HT1080 (cell line): ENCODE results near the gene CATSPERE. TPM values are rescaled to one million over a fixed set of nuclear protein-coding genes. Genes with fewer than 3 reads are reported as not detected.

Experiments
- DNase-seq: peaks from one replicate; pipeline ENCODE4 v3.0.0-alpha.2; 2015; ENCODE audit warnings: low read depth
- polyA plus RNA-seq, 2 experiments: library from polyadenylated mRNA; depleted of rRNA; stranded (reverse); fragments of >200 nt; gene quantifications; 2 replicates each; pipeline ENCODE4 v1.2.3, GENCODE V29; 2015
- total RNA-seq: library from RNA; depleted of rRNA; stranded (reverse); fragments of >200 nt; shearing (Covaris generic); gene quantifications from 2 replicates; pipeline ENCODE4 v1.2.3, GENCODE V29; 2014; rRNA removed

The CATSPERE gene, protein sequence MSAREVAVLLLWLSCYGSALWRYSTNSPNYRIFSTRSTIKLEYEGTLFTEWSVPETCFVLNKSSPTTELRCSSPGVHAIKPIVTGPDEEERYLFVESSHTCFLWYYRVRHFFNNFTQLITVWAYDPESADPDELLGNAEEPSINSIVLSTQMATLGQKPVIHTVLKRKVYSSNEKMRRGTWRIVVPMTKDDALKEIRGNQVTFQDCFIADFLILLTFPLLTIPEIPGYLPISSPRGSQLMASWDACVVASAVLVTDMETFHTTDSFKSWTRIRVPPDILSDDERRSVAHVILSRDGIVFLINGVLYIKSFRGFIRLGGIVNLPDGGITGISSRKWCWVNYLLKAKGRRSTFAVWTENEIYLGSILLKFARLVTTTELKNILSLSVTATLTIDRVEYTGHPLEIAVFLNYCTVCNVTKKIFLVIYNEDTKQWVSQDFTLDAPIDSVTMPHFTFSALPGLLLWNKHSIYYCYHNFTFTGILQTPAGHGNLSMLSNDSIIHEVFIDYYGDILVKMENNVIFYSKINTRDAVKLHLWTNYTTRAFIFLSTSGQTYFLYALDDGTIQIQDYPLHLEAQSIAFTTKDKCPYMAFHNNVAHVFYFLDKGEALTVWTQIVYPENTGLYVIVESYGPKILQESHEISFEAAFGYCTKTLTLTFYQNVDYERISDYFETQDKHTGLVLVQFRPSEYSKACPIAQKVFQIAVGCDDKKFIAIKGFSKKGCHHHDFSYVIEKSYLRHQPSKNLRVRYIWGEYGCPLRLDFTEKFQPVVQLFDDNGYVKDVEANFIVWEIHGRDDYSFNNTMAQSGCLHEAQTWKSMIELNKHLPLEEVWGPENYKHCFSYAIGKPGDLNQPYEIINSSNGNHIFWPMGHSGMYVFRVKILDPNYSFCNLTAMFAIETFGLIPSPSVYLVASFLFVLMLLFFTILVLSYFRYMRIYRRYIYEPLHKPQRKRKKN
- total RNA-seq: 0.10 TPM in 1 of 2 replicates, not detected in the other
- polyA plus RNA-seq (2015; cell fraction: cytosol; rRNA removed): not detected in 2 replicates
- 0.15 TPM in 1 of 2 replicates, not detected in the other for polyA plus RNA-seq (2015; cell fraction: nucleus; rRNA removed)

DNA sequence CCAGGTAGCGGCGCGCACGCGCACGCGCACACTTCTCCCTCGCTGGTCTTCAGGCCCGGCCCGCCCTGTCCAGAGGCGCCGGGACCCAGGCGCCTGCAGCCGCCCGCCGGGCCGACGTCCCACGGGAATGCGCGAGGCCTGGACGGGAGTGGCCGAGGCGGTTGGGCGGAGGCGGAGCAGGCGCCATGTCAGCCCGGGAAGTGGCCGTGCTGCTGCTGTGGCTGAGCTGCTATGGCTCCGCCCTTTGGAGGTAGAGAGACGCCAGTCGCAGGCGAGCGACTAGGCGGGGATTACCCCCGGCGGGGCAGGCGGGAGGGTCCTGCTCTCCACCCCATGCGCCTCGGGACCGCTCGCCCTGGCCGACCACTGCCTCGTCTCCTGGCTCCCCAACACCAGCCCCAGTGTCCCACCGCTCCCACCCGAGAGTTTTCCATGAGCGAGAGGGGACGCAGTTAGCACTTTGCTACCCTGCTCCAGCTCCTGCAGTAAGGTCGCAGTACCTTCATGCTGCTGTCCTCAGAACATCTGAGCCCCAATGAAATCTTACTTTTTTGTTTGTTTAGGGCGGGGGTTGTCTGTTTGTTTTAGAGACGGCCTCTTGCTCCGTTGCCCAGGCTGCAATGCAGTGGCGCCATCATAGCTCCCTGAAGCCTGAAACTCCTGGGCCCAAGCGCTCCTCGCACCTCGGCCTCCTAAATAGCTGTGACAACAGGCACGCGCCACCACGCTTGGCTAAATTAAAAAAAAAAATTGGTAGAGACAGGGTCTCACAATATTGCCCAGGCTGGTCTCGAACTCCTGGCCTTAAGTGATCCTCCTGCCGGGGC, at the start of gene CATSPERE:
CATSPERE (plus strand) TSS at position 29 of the 827 bp plus-strand sequence; CDS start at position 186, 157 bp downstream.
- DNase-seq: no peak

- DNase-seq: no peak
Observed at GRCh38 chr1:244412176-244412575, 48.9 kb upstream of the CATSPERE start.

GRCh38 chr1:244413736-244414135, 47.3 kb upstream of the CATSPERE start:
- no peak for DNase-seq

DNA sequence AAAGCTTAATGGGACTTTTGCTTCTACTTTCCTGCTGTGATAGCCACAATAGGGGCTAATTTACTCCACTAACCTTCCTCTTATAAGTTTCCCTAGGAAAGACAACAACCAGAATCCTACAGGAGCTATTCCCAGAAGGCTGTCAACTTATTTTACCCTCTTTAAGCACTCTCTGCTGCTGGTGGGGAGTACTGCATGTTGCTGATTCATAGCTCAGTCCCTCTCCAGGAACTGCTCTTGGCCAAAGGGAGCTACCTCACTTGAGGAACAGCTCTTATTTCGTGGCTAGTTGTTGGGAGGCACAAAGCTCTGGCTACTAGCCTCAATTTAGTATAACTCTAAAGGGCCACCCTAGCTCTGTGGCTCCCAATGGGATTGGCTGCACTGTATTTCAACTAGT, 46.5 kb upstream of the CATSPERE start:
- peak; percentile 43 for DNase-seq

DNA sequence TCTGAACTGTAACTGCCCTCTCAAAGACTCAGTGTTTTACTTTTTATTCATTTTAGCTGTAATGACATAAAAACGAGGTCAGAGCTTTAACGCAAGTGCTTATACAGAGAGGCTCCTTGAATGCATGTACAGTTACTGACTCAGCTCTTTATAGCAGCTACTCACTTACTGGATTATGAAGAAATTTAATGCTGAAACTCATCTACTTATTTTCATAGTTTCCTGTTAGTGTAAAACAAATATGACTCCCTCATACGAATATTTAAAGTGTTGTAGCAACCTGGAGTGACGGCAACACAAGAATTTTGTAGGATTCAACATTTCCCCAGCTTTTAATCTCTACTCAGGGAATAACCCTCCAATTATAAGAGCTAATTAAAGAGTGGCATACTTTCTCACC, 42.0 kb upstream of the CATSPERE start:
- no peak for DNase-seq

DNA sequence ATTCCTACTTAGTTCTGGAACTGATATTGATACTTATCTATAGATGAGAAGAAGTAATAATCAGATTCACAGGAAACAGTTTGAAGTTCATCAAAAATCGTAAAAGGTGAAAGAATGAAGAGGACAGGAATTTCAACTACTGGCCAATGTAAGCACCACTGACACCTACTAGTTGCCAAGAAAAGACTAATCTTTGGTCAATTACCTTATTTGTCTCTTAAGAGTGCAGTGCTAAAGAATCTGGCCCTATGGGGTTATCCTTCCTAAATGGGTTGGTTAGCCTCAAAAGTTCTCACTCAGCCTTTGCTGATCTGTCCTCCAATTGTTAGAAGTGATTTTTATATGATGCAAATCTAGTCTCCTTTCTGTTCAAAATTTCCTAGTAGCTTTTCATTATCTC, 38.9 kb upstream of the CATSPERE start:
- no peak for DNase-seq

DNA sequence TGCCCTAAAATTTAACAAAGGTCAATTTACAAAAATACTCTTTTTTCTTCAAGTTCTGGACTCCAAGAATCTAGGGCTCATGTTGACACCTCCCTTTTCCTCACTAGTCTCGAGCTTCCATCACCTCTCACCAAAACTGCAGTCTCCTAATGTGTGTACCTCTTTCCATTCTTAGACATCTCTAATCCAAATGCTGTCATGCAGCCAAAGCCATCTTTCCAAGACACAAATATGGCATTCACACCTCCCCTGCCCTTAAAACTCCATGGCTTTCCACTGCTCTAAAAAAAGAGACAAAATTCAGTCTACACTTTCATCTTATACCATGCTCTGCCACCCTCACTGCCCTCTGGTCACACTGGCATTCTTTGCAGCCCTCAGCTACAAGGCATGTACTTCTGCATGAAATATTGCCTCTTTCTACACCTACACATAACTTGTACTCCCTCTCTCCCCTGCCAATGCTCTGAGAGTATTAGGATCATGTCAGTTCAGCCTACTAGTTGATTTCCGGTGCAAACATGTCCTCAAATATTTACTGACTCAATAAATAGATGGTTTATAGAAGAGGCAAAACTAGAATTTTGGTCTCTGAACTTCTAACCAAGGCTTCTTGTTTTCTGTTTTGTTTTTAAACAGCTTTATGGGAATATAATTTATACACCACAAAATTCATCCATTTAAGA, 36.3 kb upstream of the CATSPERE start:
- no peak for DNase-seq

DNA sequence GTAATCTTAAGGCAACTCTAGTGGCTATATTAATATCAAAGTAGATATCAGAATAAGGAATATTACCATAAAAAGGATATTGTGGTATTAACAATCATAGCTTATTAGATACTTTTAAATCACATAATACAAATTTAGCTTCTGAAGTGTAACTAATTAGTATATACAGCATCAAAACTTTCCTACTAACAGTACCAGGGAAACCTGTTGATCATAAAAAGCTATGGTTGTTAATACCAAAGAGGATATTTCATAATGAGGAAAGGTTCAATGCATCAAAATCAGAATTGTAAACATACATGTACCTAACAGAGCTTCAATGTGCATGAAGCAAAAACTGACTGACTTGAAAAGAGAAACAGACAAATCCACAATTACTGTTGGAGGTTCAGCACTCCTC, 33.4 kb upstream of the CATSPERE start:
- DNase-seq: no peak

DNA sequence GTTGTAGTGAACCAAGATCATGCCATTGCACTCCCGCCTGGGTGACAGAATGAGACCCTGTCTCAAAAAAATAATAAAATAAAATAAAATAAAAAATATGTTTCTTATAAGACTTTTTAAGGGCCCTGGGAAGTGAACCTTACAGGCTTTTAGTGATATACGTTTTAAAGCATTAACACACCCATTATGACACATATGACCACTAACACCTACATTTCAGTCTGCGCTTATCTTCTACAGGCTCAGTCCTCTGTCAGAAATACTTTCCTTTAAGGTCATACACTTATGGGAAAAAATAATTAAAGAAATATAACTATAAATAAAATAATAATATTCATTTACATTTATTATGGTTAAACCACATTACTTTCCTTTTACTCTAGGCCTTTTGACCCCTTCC, 31.3 kb upstream of the CATSPERE start:
- no peak for DNase-seq

DNA sequence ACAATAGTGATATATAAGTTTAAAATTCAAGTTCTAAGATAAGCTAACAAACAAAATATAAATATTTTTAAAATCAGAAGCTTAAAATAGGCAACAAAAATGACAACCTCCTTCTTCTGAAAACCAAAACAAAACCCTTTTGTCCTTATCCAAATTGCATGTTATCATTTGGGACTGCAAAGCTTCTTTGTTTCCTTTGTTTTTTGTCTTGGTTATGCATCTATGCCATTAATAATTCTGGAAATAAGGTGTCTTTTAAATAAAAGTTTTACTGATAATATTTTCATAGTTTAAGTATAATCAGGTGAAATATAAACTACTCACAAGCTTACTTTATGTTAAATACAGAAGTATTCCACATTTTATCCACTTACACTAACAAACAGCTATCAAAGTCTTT, 29.9 kb upstream of the CATSPERE start:
- no peak for DNase-seq

DNA sequence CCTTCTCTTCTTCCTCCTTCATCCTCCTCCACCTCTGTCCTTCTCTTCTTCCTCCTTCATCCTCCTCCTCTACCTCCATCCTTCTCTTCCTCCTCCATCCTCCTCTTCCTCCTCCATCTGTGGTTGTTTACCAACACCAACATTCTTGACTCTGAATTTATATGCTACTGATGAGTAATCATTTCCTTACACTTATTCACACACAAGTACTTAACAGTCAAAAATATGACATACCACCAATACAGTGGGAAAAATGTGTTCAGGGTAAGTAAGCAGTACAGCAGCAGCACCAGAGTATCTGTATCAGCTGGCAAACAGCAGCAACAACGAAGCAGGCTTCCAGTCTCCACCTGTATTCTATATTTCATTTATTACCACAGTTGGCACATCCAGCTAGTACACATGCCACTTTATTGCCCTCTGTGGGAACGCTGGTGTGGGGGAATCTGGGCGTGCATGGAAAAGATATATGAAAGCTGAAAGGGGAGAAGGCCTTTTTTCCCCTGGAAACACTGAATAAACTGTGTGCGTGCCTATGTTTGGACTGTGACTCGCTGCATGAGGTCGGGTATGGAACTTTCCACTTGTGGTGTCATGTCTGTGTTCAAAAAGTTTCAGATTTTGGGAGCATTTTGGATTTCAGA, 25.4 kb upstream of the CATSPERE start:
- peak; percentile 73 for DNase-seq

DNA sequence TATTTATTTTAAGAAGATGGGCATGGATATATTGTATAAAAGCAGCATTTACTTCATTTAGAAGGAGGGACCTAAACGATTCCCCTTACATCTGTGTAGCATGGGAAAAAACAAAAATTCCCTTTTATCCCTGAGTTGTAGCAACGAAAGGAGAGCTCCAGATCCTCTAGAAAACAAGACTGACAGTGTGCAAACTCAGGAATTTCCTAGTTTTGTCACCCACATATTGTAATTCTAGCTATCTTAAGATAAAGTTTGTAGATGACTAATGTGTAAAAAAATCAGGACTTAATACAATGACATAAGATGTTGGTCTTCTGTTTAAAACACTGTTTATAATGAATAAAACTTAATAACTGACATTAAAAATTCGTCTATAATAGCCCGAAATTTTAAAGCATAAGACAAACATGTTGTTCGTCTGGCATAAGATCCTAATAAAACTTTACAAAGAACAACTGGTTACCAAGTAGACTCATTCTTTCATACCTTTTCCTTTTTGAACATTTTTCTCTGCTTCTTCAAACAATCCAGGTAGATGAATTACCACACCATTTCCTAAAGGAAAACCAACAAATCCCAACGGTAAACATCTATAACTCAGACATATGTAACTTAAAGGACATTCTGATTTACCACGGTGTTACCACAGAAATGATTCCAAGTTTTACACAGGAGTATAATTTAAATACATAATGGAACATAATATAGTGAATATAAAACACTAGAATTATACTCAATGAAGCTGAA, 24.6 kb upstream of the CATSPERE start:
- DNase-seq: peak; percentile 9

DNA sequence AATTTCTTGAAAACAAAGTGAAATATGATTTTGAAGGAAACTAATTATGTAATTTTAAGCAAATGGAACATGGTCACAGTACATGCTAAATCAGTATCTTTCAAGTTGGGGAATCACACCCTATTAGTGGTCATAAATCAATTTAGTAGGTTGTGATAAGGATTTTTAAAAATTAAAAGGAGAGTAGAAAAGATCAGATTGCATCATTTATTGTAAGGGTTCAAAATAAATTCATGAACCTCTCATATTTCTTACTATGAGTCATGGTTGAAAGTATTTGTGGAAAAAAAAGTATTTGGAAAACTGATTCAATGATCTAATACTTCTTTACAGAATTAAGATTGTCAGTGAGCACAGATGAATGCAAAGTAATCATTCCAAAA, 24.0 kb upstream of the CATSPERE start:
- DNase-seq: peak; percentile 27

GRCh38 chr1:244439391-244440032, 21.6 kb upstream of the CATSPERE start:
- DNase-seq: no peak

DNA sequence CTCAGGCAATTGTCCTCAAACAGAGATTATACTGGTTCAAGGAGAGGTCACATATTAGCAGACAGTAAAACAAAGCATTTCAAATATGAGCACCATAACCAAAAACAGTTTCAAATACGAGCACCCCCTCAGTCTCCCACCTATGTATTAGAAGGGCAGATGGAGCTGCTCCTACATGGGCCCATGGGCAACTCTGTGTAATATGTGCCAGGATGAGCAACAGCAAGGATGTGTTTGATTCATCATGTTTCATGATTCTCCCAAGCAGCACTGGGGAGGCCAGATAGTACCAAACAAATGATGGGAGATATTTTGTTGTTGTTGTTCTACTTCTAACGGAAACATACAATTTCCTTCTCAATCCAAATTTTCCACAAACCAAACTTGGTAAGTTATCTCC, 18.2 kb upstream of the CATSPERE start:
- no peak for DNase-seq

DNA sequence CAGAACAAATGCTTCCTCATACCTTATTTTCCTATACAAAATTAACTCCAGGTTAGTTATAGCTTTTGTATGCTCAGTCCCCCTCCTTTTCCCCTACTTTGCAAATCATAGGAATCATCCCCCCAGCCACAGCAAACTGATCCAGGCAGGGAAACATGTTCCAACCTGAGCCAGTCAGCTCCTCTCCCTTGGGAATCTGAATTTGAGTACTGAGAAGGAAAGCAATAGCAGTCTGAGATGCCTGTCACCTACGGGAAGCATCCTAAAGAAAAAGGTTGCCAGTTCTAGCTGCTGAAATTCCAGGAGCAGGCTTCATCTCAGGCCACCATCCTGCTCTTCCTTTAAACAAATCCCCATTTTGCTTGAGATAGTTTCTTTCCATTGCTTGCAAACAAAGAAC, 16.2 kb upstream of the CATSPERE start:
- DNase-seq: no peak

DNA sequence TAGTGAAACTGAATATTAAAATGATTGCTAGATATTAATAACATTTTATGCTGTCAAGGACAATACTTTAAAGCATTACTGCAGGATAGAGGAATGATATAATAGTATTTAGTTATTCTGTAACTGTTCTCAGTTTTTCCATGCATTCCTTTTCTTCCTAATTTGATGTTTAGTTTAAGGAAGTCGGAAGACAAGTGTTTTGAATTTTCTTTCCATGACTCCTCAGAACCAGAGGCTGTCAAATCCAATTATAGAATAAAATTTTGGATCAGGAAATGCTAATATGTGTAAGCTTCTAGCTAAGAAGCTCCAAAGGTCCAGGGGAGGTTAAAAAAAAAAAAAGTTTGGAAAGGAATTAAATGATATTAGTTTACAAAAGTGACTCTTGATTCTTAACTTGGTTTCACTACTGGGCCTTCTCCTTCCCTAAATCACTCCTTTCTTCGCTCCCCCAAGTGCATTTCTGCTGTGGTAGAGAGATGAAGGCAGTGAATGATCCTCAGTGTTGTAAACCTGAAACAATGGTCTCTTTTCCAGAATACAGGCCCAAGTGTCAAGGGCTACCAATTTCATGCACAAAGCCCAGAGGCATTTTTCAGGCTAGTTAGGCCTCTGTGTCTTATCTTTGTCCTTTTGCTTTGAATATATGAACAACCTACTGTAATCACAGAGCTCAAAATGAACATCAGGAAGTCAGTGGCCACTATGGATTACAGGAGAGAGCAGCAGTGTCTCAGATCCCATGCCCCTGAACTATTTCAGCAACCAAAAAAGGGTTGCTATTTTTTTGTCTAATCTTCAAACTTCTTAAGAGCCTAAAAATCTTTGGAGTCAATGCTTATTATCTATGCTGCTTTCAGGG, 15.5 kb upstream of the CATSPERE start:
- no peak for DNase-seq

DNA sequence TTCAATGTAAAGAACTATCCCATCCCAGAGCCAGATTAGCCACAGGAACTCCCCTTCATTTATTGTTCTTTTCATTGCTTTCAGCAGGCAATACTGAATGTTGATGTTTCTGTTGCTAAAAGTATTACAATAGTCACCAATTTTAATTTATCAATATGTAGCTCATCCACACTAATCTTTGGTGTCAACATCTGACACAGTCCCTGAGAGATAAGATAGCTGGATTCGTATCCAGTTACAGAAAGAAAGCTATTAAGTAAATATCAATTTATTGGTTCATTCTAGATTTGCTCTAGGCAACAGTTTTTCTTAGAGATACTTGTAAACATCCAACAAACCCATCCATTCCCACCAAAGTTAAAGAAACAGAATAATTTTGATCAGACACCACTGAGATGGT, 14.0 kb upstream of the CATSPERE start:
- no peak for DNase-seq
